Measurements from ENCODE around the gene POC1B.
A peak's percentile ranks its signal among the peaks of the same experiment; 100 is the strongest.

Gene POC1B

DNA sequence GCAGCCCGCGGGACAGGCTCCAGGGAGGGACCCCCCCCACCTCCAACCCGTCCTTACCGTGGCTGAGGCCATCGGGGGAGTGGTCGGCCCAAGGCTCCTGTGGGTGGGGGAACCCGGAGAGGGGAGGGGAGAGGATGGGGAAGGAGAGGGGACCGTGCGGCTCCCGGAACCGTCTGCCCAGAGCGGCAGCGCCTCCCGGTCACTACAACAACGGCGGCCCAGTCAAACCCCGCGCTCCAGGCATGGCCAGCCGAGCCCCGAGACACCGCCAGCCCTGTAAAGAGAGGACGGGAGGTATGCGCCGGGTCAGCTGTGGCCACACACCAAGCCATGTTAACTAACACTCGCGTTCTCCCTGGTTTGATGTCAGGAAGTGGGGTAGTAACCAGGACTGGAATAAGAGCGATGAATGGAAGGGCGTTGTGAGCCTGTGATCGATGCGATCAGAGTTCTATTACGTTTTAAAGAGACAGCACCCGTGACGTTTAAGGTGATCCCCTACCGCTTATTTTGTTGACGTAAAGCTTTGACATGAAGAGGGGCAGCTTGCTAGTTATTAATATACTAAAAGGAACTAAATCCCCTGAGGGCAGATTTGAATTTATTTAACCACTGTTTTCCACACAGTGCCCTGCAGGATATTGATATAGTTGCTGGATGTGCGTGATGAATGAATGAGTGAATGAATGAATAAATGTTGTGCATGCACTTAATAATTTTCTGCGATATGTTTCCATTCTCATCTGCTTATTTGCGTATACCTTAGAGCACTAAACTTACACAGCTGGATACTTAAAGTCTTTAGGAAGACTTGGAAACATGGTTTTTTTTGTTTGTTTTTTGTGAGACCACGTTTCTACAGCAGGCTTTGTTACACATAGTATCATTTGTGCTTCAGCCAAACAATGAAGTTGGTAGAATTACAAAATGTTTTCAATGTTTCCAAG is at the start of gene POC1B:
Gene POC1B, minus strand, starts transcription at position 224 of the 947 bp plus-strand sequence. Its CDS starts 152 bp downstream, at position 72.
- H3K4me3 ChIP-seq (ENCODE audit: low read length): peak within 1 kb of the TSS; percentile 88
- TF ChIP-seq, protein P1, sequence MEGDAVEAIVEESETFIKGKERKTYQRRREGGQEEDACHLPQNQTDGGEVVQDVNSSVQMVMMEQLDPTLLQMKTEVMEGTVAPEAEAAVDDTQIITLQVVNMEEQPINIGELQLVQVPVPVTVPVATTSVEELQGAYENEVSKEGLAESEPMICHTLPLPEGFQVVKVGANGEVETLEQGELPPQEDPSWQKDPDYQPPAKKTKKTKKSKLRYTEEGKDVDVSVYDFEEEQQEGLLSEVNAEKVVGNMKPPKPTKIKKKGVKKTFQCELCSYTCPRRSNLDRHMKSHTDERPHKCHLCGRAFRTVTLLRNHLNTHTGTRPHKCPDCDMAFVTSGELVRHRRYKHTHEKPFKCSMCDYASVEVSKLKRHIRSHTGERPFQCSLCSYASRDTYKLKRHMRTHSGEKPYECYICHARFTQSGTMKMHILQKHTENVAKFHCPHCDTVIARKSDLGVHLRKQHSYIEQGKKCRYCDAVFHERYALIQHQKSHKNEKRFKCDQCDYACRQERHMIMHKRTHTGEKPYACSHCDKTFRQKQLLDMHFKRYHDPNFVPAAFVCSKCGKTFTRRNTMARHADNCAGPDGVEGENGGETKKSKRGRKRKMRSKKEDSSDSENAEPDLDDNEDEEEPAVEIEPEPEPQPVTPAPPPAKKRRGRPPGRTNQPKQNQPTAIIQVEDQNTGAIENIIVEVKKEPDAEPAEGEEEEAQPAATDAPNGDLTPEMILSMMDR (conservative IDR thresholded peaks at IDR 0.05; ENCODE audit: low read depth, low read length): no peak
- peak; percentile 64 for DNase-seq (ENCODE audit: low read depth)

GRCh38 chr12:89575374-89575773 is 49.5 kb upstream of the POC1B start:
- no peak overlapping the region for H3K4me3 ChIP-seq (ENCODE audit: low read length)
- no peak for DNase-seq (ENCODE audit: low read depth)
- TF ChIP-seq, protein P1 (conservative IDR thresholded peaks at IDR 0.05; ENCODE audit: low read depth, low read length): no peak

GRCh38 chr12:89574736-89575208 is 48.9 kb upstream of the POC1B start:
- DNase-seq (ENCODE audit: low read depth): no peak
- TF ChIP-seq, protein P1 (conservative IDR thresholded peaks at IDR 0.05; ENCODE audit: low read depth, low read length): no peak

DNA sequence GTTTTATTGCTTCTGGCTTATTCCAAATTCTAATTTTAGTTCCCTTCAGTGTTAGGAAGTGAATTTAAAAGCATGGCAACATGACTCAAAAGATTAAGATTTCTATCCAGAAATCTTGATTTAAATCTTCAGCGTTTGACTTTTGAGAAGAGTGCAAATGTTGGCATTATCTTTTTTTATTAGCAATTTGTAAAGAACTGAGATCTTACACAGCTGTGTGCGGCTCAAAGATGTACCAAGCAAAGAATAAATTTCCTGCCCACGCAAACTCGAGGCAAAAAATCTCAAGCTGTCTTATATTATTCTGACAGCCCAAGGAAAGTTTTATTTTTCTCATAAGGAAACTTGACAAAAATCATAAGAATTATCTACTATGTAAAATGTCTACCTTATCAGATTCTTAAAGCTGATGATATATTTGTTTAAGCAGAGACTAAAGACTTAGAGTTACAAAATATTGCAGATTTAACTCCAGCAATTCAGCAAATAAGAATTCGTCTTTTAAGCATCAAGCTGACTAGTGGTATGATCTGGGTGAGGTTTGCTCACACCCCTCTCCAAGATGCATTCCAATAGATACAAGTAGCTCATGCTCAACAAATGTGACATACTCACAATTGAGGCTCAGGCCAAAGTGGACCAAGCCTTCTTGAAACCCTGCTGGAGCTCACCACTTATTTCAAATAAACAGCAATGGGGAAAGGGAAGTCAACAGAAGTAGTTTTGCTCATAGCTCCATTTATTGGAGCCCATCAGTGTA is 47.4 kb upstream of the POC1B start:
- DNase-seq (ENCODE audit: low read depth): no peak
- TF ChIP-seq, protein P1 (conservative IDR thresholded peaks at IDR 0.05; ENCODE audit: low read depth, low read length): no peak
- H3K4me3 ChIP-seq (ENCODE audit: low read length): no peak overlapping the region

More at GRCh38 chr12:89574736-89575208, 48.9 kb upstream of the POC1B start:
- H3K4me3 ChIP-seq (ENCODE audit: low read length): no peak overlapping the region

- TF ChIP-seq, protein P1 (conservative IDR thresholded peaks at IDR 0.05; ENCODE audit: low read depth, low read length): no peak
- DNase-seq (ENCODE audit: low read depth): no peak
Measured at GRCh38 chr12:89571491-89572195, 45.8 kb upstream of the POC1B start.

DNA sequence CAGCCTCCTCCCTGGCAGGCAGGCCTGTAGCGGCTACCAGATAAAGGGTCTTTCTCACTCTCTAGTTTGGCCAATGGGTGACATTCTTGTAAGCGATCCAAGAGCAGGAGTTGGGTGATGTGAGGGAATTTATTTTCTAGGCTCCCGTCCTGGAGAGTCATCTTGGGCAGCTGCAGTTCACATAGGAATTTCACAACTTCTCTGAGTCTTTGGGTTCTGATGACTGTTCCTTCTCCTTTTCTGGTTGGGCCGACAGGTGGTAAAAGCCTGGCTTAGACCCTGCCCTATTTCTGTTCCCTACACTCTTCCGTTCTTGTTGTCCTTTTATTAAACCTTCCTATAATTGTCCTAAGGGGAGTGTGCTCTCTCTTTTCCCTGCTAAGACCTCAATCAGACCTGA is 42.6 kb upstream of the POC1B start:
- no peak overlapping the region for H3K4me3 ChIP-seq (ENCODE audit: low read length)
- no peak for DNase-seq (ENCODE audit: low read depth)
- TF ChIP-seq, protein P1 (conservative IDR thresholded peaks at IDR 0.05; ENCODE audit: low read depth, low read length): no peak

More at GRCh38 chr12:89571491-89572195, 45.8 kb upstream of the POC1B start:
- H3K4me3 ChIP-seq (ENCODE audit: low read length): no peak overlapping the region
